HuH-7 (cell line): Measurements from ENCODE around the gene SNX27.
"Not testable (repeated sequence)": the region's sequence is repeated elsewhere in the genome, so short reads cannot be mapped to it uniquely, and the experiment has no call there.

Experiments used
- DNase-seq: peaks from one replicate; pipeline ENCODE4 v3.0.0; 2011; ENCODE audit warnings: low spot score

Gene SNX27

GRCh38 chr1:151721788-151722510 is 110.1 kb downstream of the SNX27 start:
- DNase-seq = no peak

DNA sequence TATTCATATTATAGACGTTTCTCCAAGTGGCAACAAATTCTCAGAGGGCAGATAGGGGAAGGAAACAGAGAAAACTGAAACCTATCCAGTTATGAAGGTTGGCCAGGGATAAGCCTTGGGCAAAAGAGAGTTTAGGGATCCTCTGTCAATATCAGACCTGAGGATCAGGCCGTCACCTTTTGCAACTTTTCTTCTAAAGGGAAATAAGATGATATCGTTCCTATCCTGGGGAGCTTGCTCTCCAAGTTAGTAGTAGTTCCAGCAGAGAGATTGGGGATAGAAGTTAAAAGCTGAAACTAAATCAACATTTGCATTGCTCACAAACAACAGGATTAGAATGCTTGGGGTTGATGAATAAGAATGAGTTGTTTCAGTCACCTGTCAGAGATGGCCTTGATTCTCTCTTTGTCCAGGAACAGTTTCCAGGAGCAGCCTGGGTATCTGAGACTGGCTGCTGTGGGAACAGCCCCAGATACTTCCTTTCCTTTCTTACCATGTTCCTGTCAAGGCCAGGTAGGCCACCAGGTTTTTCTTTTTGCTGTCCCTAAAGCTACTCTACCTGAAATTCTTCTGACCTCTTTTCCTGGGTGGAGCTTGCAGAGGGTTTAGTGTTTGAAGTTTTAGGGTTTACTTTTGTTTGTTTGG is 112.0 kb downstream of the SNX27 start:
- DNase-seq = no peak

DNA sequence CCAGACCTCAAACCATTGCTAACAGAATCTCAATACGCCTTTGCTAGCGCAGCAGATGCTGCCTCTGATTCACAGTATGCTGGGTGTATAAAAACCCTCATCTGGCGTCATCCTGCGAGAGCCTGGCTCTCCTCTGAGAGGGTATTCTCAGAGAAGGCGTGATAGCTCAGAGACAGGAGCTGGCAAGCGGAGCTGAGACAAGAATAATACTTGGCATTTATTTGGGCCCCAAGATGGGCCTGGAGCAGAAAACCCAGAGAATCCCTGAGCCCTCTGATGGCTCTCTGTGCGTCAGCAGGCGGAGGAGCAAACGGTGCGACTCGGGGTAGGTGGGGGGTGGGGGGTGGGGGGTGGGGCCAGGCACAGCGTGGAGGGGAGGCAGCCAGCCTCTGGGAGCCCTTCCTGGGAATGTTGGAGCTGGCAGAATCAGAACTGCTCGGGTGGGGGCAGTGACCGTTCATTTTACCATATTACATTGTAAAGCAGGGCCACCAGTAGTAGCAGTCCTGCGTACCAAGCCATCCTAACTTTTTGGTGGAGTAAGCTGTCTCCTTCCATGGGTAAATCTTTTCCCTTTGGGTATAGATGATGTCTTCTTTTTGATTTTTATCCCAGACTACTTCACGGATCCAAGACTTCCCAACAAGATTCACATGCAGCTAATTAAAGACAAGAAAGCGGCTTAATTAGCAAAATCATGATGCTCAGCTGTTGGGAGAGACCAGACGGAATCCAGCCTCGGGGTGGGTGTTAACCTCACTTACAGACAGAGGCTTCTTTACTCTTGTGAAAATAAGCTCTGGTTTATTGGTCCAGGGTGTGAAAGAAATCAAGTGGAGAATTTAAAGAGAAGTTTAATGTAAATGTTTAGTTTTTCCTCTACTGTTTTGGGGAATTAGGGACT is 116.6 kb downstream of the SNX27 start:
- no peak for DNase-seq

GRCh38 chr1:151729157-151729965 is 117.5 kb downstream of the SNX27 start:
- DNase-seq = no peak

DNA sequence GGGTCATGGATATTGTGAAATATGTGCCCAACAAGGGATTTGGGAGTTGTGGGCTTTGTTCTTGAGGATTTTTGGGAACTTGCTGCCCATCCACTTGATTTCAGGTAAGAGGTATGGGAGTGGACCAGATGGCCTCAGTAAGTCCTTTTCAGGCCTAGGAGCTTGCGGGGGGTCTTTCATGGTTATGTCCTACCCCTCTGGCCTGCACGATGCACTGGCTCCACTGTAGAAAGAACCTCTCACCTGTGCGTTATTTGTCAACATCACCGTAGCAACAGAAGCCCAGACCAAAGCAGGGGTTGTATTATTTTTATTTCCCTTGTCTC is 118.1 kb downstream of the SNX27 start:
- DNase-seq = no peak

- DNase-seq = no peak
Observed at GRCh38 chr1:151733126-151733525, 121.3 kb downstream of the SNX27 start.

DNA sequence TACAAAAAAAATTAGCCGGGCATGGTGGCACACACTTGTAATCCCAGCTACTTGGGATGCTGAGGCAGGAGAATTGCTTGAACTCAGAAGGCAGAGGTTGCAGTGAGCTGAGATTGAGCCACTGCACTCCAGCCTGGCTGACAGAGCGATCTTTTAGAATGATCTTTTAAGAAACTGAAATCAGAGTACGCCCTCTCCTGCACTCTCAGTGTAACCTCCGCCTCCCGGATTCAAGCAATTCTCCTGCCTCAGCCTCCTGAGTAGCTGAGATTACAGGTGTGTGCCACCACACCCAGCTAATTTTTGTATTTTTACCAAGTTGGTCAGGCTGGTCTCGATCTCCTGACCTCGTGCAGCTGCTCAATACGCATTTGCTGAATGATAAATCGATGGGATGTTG is 122.1 kb downstream of the SNX27 start:
- not testable (repeated sequence) for DNase-seq

GRCh38 chr1:151737026-151737425 is 125.2 kb downstream of the SNX27 start:
- DNase-seq = no peak

DNA sequence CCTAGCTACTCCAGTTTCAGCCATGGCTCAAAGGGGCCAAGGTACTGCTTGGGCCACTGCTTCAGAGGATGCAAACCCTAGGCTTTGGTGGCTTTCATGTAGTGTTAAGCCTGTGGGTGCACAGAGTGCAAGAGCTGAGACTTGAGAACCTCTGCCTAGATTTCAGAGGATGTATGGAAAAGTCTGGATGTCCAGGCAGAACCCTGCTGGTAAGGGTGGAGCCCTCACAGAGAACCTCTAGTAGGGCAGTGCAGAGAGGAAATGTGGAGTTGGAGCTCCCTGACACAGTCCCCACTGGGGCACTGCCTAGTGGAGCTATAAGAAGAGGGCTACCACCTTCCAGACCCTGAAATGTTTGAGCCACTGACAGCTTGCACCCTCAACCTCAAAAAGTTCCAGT is 125.6 kb downstream of the SNX27 start:
- DNase-seq = no peak

DNA sequence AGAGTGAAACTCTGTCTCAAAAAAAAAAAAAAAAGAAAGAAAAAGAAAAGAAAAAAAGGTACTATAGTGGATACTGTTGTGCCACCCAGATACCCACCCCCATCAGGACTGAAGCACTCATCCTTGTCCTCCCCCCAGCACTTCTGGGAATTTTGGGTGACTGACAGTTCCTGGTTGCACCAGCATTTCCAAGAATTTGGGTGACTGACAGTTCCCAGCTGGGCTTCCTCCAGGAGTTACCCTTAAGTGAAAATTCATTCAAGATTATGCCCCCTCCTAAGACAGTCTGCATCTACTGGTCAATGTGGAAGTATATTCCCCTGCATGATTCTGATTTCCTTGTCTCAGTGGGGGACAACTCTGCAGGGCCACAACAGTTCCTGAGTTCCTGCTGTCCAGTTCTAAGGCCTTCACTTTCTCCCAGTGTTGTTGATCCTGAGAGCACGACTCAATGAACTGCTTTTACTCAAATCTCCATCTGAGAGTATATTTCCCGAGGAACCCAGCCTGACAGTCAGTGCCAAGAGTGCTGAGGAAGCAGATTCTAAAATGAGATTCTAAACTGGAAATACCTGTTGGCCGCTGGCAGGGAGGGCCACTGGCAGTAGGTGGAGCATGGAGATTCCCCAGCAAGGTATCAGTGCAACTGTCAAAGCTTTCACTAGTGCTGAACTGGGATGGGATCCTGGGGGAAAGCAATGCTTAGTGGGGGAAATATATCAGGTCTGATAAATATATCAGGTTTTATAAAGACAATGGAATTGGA is 127.9 kb downstream of the SNX27 start:
- DNase-seq = no peak

DNA sequence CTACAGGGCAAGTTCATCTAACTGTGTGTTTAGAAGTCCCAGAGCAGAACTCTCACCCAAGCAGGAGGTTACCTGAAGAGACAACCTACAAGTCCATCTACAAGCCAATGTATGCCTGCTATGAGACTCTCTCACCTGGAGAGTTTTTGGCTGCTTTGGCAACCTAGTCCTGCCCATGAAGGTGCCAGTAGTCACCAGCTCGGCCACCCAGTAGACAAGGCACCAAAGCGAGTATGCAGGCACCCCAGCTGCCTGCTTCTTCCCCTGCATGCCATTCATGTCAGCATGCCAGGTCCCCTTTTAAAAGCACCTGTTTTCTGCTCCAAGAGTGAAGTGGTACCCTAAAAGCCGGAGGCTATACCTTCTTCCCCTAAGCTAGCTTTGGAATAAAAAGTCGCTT is 129.7 kb downstream of the SNX27 start:
- no peak for DNase-seq
